Natural killer cell treated with Interleukin-12 subunit alpha and Interleukin-12 subunit beta and Interleukin-15 and Interleukin-18, amount 100 ng/mL, for 72 hours (primary cell): ENCODE data around the gene SLIT1. TPM values are rescaled to one million over a fixed set of nuclear protein-coding genes. Genes with fewer than 3 reads are reported as not detected.

Source experiments
- ATAC-seq, 2 donors: fragments of 150-1000 bp; cut with Tn5 transposase in 1 of 2; sonication (Bioruptor Pico), chemical (Tn5 transposase) in 1 of 2; 2 replicates each; pipeline ENCODE4 v1.10.0; 2021
- DNase-seq: peaks from one replicate; pipeline ENCODE4 v3.0.0; 2022; ENCODE audit warnings: low spot score
- H3K27ac Mint-ChIP-seq, 2 donors: 1 replicate in 1 of 2; 2 replicates in 1 of 2; pipeline ENCODE4 v1.8.0; 2022; ENCODE audit warnings: mixed read lengths in 2 of 2, mild to moderate bottlenecking in 1 of 2, moderate library complexity in 1 of 2
- H3K27me3 Mint-ChIP-seq, 2 donors: 1 replicate in 1 of 2; 2 replicates in 1 of 2; pipeline ENCODE4 v1.8.0; 2022; ENCODE audit warnings: mixed read lengths in 2 of 2
- H3K36me3 Mint-ChIP-seq: one replicate; pipeline ENCODE4 v1.8.0; 2022; ENCODE audit warnings: mixed read lengths
- H3K4me1 Mint-ChIP-seq, 2 donors: 1 replicate in 1 of 2; 2 replicates in 1 of 2; pipeline ENCODE4 v1.8.0; 2022; ENCODE audit warnings: low read depth in 2 of 2, mixed read lengths in 2 of 2, mild to moderate bottlenecking in 1 of 2
- H3K4me3 Mint-ChIP-seq: one replicate; pipeline ENCODE4 v1.8.0; 2022; ENCODE audit warnings: mixed read lengths
- H3K9me3 Mint-ChIP-seq: 2 replicates; pipeline ENCODE4 v1.8.0; 2022; ENCODE audit warnings: mixed read lengths
- total RNA-seq, 2 donors: library from RNA; stranded (reverse); gene quantifications; one replicate each; pipeline ENCODE4 v1.2.3, GENCODE V29; 2022

Gene SLIT1
- total RNA-seq, 2 donors from 2014 or later: 0.48 to 0.78 TPM

DNA sequence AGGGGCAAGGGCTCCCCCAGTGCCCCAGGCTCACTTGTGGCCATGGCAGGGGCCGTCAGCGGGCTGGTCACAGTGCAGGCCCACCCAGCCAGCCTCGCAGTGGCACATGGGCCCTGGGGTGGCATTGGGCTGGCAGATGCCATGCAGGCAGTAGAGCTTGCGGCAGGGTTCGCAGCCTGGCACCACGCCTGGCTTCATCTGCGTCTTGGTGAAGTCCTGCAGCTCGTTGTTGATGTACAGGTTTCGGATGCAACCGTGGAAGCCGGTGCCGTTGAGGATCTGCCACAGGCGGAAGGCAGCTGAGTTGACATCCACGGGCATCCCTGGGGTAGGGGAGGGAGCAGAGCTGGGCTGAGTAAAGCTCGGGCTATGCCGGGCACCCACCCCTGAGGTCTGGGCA, 183.1 kb downstream of the SLIT1 start:
- Mint-ChIP-seq H3K27ac (no peak overlapping the region), H3K36me3 (peaks cover 18% of the 10 kb centered on the region), H3K4me1 (no peaks in the 10 kb centered on the region), H3K27me3 (no peaks in the 10 kb centered on the region), H3K4me3 (no peak overlapping the region), H3K9me3 (peaks cover 15% of the 10 kb centered on the region)
- no peak for DNase-seq
- no peak for ATAC-seq

DNA sequence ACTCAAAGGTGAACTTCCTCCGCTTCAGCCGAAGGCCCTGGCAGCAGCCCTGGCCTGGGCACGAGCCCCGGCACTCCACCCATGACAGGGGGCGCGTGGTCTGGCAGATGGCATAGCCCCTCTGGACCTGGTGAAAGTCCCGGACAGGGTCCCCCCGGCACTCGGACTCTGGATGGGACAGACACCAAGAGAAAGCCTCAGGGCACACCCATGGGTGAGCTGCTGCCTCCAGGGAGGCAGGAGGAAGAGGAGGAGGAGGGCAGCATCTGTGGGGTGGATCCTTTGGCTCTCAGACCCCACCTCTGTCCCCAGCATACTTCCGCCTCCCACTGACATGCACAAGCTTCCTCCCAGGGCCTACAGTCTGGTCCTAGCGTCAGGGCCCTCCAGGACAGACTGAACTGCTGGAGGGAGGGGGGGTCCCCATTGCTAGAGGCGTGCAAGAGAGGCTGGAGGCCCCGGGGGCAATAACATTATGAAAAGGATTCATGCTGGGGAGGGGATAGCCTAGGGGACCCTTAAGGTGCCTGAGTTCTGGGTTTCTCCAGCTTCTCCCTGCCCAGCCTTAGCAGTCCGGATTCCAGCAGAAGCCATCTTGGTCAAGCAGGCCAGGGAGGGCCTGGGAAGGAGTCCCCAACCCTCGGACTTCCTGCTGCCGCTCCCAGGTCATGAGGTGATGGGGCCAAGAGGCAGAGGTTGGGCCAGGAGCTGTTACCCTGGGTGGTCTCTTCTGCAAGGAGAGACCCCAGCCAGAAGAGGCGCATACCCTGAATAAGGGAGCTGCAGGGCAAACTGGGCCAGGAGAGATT, 184.4 kb downstream of the SLIT1 start:
- DNase-seq (no peak), ATAC-seq (no peak)
- Mint-ChIP-seq H3K27ac (no peak overlapping the region), H3K4me1 (no peaks in the 10 kb centered on the region), H3K9me3 (peaks cover 3% of the 10 kb centered on the region), H3K4me3 (no peak overlapping the region), H3K27me3 (no peaks in the 10 kb centered on the region), H3K36me3 (peaks cover 6% of the 10 kb centered on the region)

DNA sequence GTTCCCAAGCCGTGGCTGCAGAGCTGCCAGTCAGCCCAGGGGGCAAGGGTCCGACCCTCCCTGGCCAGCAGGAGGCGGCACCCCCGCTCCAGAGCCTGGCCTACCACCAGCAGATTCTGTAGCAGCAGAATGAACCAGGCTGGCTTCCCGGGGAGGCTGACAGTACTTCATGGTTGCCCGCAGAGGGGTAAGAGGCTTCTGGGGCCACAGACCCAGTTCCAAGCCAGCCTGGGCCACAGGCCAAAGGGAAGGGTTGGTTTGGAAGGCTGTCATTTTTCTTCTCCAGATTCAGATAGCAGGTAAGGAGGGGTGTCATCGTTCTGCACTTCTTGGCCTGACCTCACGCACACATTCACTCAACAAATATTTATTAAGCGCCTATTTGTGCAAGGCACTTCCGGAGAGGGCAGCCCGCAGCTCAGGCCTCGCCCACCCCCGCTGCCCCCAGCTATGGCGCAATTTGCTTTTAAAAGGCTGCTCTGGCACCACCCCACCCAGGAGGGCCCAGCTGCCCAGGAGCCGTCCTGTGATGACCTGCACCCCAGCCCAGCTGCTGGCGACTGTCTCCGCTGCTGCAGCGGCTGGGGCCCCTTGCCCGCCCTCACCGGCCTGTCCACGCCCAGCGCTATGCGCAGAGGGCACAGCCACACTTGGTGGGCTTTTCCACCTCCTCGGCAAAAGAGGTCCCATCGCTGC, 185.1 kb downstream of the SLIT1 start:
- Mint-ChIP-seq H3K36me3 (peaks cover 4% of the 10 kb centered on the region), H3K9me3 (peaks cover 2% of the 10 kb centered on the region), H3K27ac (no peak overlapping the region), H3K27me3 (no peaks in the 10 kb centered on the region), H3K4me3 (no peak overlapping the region), H3K4me1 (no peaks in the 10 kb centered on the region)
- ATAC-seq (peak in 1 of 2 donors; percentile 3), DNase-seq (no peak)

DNA sequence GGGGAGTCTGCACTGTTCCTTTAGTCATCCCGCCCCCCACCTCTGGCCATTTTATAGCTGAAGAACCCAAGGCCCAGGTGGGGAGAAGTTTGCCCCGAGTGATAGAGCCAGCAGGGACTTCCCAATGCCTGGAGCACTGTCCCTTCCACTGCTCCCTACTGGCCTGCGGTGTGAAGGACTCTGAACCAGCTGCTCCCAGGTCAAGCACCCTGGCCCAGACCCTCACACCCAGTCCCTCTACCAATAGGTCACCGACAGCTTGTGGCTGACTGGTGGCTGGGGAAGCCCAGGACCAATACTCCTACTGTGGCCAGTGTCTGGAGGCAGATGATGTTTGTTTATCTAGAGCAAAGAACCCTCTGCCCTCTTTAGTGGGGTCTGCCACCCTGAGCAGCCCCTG, 185.8 kb downstream of the SLIT1 start:
- Mint-ChIP-seq H3K4me3 (no peak overlapping the region), H3K4me1 (no peaks in the 10 kb centered on the region), H3K27me3 (no peaks in the 10 kb centered on the region), H3K9me3 (no peaks in the 10 kb centered on the region), H3K36me3 (no peaks in the 10 kb centered on the region), H3K27ac (no peak overlapping the region)
- DNase-seq (no peak), ATAC-seq (no peak)

DNA sequence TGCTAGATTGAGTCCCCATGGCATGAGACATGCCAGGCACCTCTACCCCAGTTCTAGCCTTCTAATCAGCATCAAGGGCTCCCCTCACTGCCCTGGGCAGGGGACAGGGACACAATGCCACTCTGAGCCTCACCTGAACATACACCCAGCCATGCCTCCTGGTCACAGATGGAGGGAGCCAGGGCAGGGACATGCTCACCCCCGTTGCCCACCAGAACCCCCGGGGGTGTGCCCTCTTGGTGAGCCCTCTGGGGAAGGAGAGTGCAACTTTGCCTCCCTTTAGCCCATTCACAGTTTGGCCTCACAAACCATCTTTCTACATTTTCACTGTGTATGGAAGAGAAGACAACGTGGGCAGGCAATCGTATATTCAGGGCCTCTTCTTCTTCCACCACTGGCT, 186.4 kb downstream of the SLIT1 start:
- no peak overlapping the region for H3K4me3 Mint-ChIP-seq
- no peak overlapping the region for H3K27ac Mint-ChIP-seq
- no peaks in the 10 kb centered on the region for H3K36me3 Mint-ChIP-seq
- no peaks in the 10 kb centered on the region for H3K4me1 Mint-ChIP-seq
- DNase-seq (no peak), ATAC-seq (peak in 1 of 2 donors; percentile 4)
- H3K9me3 Mint-ChIP-seq: no peaks in the 10 kb centered on the region
- no peaks in the 10 kb centered on the region for H3K27me3 Mint-ChIP-seq

DNA sequence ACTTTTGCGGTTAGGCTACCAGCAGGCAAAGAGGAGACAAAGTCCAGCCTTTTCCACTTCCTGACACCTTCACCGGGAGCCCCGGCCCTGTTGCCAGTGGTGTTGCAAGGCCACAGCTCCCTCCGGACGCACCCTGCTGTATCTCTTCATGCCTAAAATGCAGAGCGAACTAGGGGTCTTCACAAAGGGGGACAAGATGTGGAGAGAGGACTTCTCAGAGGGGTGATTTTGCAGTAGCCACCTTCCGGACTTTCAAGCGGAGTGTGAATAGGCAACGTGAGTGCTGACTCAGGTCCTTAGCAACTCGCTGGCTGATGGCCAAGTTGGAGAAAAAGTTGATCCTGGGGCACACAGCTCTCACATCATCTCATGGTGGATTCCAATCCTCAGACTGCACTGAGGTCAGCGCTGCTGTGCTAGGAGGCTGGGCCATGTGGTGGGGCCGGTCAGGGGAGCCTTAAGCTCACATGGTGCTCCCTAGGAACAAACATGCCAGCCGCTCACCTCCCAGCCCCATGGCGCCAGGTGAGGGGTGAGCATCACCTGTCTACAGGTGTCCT, 187.3 kb downstream of the SLIT1 start:
- no peak overlapping the region for H3K4me3 Mint-ChIP-seq
- DNase-seq: no peak
- no peaks in the 10 kb centered on the region for H3K36me3 Mint-ChIP-seq

DNA sequence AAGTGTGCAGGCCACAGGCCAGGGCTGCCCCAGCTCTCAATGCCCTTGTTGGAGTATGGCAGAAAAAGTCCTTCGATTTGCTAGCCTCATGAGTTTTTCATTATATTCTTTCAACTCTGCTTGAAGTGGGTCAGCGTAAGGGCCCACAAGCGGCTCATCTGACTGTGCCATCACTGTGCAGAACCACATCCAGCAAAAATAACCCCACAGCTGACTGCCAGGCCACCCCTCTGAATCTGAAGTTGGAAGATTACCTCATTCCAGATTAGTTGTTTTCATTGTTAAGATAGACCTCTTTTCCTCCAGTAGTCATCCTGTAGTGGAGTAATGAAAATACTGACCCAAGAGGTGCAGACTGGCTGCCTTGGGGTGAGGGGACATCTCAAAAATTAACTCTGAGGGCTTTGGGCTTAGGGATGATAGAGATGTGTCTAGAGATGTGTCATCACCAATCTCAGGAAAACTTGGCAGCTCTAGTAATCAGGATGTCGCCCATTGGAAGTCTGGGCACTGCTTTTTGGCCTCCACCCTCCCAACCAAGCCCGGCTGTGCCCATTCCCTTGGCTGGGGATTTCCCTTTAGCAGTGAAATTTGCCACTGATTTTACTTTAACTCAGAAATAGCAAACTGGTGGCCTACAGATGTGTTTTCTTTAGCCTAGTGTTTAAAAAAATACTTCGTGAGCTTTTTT, 189.3 kb downstream of the SLIT1 start:
- Mint-ChIP-seq H3K27me3 (no peaks in the 10 kb centered on the region), H3K4me1 (peaks cover 3 to 4% of the 10 kb centered on the region in 2 donors), H3K27ac (no peak overlapping the region), H3K36me3 (no peaks in the 10 kb centered on the region), H3K9me3 (no peaks in the 10 kb centered on the region), H3K4me3 (no peak overlapping the region)
- DNase-seq (no peak), ATAC-seq (no peak)

More for the DNA sequence above, 187.3 kb downstream of the SLIT1 start:
- Mint-ChIP-seq H3K27ac (no peak overlapping the region), H3K4me1 (no peaks in the 10 kb centered on the region), H3K9me3 (no peaks in the 10 kb centered on the region), H3K27me3 (no peaks in the 10 kb centered on the region)
- no peak for ATAC-seq

DNA sequence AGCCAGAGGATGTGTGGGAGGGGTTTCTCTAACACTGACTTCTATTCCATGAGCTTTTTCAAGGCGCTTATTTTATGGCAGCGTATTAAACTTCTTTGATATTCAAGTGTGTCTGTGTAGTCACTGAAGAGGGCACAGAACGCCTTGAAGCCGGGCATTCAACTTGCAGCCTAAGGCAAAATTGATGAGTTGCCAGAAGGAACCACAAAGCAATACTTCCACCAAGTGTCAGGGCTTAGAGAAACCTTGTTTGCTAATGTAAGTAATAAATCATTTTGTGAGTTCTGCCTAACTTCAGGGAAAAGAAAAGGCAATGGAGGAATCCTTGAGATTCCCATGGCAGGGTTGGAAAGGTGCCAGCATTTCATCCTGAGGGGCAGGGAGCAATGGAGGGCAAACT, 189.9 kb downstream of the SLIT1 start:
- Mint-ChIP-seq H3K4me1 (peaks cover 3 to 10% of the 10 kb centered on the region in 2 donors), H3K9me3 (no peaks in the 10 kb centered on the region), H3K36me3 (no peaks in the 10 kb centered on the region), H3K27ac (no peak overlapping the region), H3K4me3 (no peak overlapping the region), H3K27me3 (no peaks in the 10 kb centered on the region)
- DNase-seq (no peak), ATAC-seq (no peak)

DNA sequence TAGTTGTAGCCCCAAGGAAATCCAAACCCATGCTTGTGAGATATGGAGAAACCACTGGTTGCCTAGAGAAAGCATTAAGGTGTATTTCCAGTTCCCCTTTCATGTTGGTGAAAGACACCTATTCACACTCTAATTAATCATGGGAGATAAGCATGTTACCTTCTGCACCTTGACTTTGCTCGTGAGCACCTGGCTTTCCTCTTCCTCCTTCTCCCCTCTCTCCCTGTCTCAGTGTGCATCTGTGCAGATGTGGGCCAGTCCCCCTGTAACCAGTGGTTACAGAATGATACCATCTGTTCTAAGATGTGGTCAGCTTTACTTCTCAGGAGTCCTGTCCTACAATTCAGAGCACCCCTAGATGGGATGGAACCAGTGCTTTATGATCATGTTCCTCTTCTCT, 193.0 kb downstream of the SLIT1 start:
- Mint-ChIP-seq H3K27me3 (no peaks in the 10 kb centered on the region), H3K4me3 (no peak overlapping the region), H3K27ac (no peak overlapping the region)

DNA sequence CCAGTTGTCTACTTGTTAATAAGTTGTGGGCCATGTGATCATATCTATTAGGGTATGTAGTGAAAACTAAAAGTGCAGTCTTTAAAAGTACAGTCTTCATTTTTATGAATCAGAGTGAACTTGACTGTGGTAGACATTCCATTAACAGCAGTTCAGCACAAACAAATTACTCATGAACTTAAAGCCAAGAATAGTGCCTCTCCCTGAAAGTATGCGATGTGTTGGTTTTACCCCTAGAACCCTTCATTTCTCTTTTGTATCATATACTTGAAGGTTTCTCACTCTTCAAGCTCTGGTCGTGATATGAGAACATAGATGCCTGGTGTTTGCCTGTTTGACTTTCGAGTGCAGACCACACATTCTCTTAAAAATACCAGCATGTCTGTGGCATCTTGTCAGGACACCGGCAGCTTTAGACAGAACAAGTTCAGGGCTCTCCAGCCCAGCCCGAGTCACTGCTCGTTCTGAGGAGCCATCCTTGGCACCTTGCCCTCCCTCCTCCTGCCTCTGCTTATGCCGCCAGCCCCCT, 194.4 kb downstream of the SLIT1 start:
- no peaks in the 10 kb centered on the region for H3K9me3 Mint-ChIP-seq
- H3K27ac Mint-ChIP-seq: no peak overlapping the region
- ATAC-seq: peak in 1 of 2 donors; percentile 81
- peaks cover 3 to 10% of the 10 kb centered on the region in 2 donors for H3K4me1 Mint-ChIP-seq
- no peaks in the 10 kb centered on the region for H3K27me3 Mint-ChIP-seq
- no peak for DNase-seq
- no peaks in the 10 kb centered on the region for H3K36me3 Mint-ChIP-seq
- peak overlapping the region; percentile 5 for H3K4me3 Mint-ChIP-seq

More for the DNA sequence above, 193.0 kb downstream of the SLIT1 start:
- DNase-seq (no peak), ATAC-seq (no peak)
- Mint-ChIP-seq H3K9me3 (no peaks in the 10 kb centered on the region), H3K4me1 (peaks cover 3 to 10% of the 10 kb centered on the region in 2 donors), H3K36me3 (no peaks in the 10 kb centered on the region)

DNA sequence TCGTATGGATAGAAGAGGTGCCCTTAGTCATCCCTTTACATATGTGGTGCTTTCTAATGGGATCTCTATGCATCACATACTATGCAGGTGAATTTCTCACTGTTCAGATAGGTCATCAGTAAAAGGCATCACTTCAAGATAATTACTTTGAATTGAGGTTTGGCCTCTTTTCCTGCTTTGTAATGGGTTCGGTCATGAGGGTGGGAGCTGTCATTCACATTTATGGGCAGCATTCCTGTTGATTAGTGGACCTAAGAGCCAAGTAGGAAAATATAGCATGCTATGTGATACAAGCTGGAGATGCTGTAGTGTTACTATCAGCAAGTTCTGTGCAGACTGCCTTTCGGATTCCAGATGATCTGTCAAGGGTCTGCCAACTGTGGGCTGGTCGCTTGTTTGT, 197.3 kb downstream of the SLIT1 start:
- Mint-ChIP-seq H3K9me3 (no peaks in the 10 kb centered on the region), H3K27me3 (no peaks in the 10 kb centered on the region), H3K4me3 (no peak overlapping the region), H3K36me3 (no peaks in the 10 kb centered on the region), H3K4me1 (peaks cover 15 to 19% of the 10 kb centered on the region in 2 donors), H3K27ac (no peak overlapping the region)
- no peak for DNase-seq
- ATAC-seq: no peak

DNA sequence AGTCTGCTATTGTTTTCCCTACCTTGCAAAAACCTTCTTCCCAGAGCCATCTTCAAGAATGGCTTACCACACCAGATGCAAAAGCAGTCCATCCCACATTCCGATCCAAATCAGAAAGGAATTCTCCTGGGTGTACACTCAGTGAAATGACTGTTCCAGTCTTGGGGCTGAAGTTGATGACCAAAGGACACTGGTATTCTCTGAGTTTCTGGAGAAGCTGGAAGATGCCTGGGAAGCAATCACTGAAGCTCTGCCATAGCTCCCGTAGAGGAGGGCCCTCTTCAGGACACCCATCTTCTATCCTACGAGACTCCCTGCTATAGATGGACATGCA, 197.9 kb downstream of the SLIT1 start:
- DNase-seq (no peak), ATAC-seq (no peak)
- peaks cover 13 to 17% of the 10 kb centered on the region in 2 donors for H3K4me1 Mint-ChIP-seq
- peaks cover 4% of the 10 kb centered on the region for H3K36me3 Mint-ChIP-seq
- H3K27ac Mint-ChIP-seq: no peak overlapping the region
- H3K4me3 Mint-ChIP-seq: no peak overlapping the region
- H3K9me3 Mint-ChIP-seq: no peaks in the 10 kb centered on the region
- H3K27me3 Mint-ChIP-seq: no peaks in the 10 kb centered on the region

DNA sequence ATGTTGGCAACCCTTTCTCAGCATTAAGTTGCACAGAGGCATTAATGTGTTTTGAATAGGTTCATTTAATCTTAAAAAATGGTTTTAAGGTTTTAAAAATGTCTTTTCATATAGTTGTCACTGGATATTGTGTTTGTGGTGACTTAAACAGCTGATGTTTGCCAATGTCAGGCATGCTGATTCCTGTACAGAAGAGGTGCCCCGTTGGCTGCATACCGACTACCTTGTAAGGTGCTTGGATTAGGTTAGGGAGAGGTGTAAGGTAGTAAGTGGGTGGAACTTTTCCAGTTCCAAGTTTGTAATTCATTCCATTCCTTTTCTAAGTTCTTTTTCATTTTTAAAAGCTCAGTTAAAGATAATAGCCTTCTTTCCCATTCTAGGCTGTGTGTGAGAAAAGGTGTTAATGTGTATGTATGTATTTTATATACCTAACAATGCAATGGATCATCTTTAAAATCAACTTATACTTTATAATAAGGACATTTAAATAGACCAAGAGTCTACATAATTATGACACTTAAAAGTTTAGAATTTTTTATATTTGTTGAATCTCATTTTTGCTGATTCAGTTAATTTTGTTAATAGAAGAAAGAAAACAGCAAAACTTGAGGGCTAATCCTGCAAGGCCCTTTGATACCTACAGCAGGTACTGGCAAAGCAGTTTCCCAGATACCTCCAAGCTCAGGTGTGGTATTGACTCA, 198.5 kb downstream of the SLIT1 start:
- H3K9me3 Mint-ChIP-seq: no peaks in the 10 kb centered on the region
- peaks cover 12 to 15% of the 10 kb centered on the region in 2 donors for H3K4me1 Mint-ChIP-seq
- ATAC-seq (no peak), DNase-seq (no peak)
- peaks cover 6% of the 10 kb centered on the region for H3K36me3 Mint-ChIP-seq
- H3K27ac Mint-ChIP-seq: no peak overlapping the region
- no peaks in the 10 kb centered on the region for H3K27me3 Mint-ChIP-seq
- no peak overlapping the region for H3K4me3 Mint-ChIP-seq
